NCI-H69 (cell line): Measurements from ENCODE around the gene RPIA.

Source experiments
- DNase-seq: peaks from one replicate; lab custom pipeline; 2025; lab: John Stamatoyannopoulos, UW

Gene RPIA

GRCh38 chr2:88686320-88686719 lies 5.2 kb upstream of the RPIA start:
- no peak for DNase-seq

- DNase-seq = no peak
These were observed 4.1 kb upstream of the RPIA start for GRCh38 chr2:88687384-88687783.

- peak; percentile 58 for DNase-seq
These were observed 708 bp upstream of the RPIA start for GRCh38 chr2:88690591-88691338.

GRCh38 chr2:88692187-88692586 lies 714 bp downstream of the RPIA start:
- DNase-seq = peak; percentile 31

- no peak for DNase-seq
These were observed 2.5 kb downstream of the RPIA start for GRCh38 chr2:88693911-88694414.

- DNase-seq = no peak
These were observed 5.1 kb downstream of the RPIA start for GRCh38 chr2:88696611-88697010.

GRCh38 chr2:88697370-88698026 lies 6.0 kb downstream of the RPIA start:
- DNase-seq = no peak

GRCh38 chr2:88698027-88698413 lies 6.5 kb downstream of the RPIA start:
- no peak for DNase-seq

GRCh38 chr2:88698498-88699233 lies 7.2 kb downstream of the RPIA start:
- no peak for DNase-seq

GRCh38 chr2:88707003-88707402 lies 15.5 kb downstream of the RPIA start:
- no peak for DNase-seq

GRCh38 chr2:88709181-88709631 lies 17.7 kb downstream of the RPIA start:
- DNase-seq = no peak

GRCh38 chr2:88711289-88711688 lies 19.8 kb downstream of the RPIA start:
- no peak for DNase-seq

- DNase-seq = no peak
These were observed 20.4 kb downstream of the RPIA start for GRCh38 chr2:88711897-88712296.

GRCh38 chr2:88713408-88713807 lies 21.9 kb downstream of the RPIA start:
- no peak for DNase-seq

GRCh38 chr2:88714667-88715066 lies 23.2 kb downstream of the RPIA start:
- no peak for DNase-seq

- no peak for DNase-seq
These were observed 28.9 kb downstream of the RPIA start for GRCh38 chr2:88720399-88720798.

GRCh38 chr2:88721268-88721667 lies 29.8 kb downstream of the RPIA start:
- DNase-seq = no peak

- no peak for DNase-seq
These were observed 33.3 kb downstream of the RPIA start for GRCh38 chr2:88724643-88725332.

- DNase-seq = no peak
These were observed 37.7 kb downstream of the RPIA start for GRCh38 chr2:88729061-88729745.

- no peak for DNase-seq
These were observed 41.9 kb downstream of the RPIA start for GRCh38 chr2:88733155-88733902.

- no peak for DNase-seq
These were observed 43.7 kb downstream of the RPIA start for GRCh38 chr2:88735133-88735532.
